Ovary (tissue), 3 donors: ENCODE results near the gene NPDC1.

ENCODE experiments used
- EP300 ChIP-seq: sonication (generic); formaldehyde crosslinking; IDR thresholded peaks from one replicate; pipeline ENCODE4 v1.6.1; 2017; ENCODE audit warnings: antibody characterized with exemption
- POLR2A ChIP-seq: fragments of 450-650 bp; IDR thresholded peaks from one replicate; pipeline ENCODE4 v1.6.1; 2017; ENCODE audit warnings: antibody characterized with exemption, mild to moderate bottlenecking, moderate library complexity
- TF ChIP-seq, protein P1 (sequence below), 3 donors: fragments of 450-650 bp in 2 of 3; fragments of 200-600 bp in 1 of 3; IDR thresholded peaks; one replicate each; pipeline versions ENCODE4 v1.5.1 to v1.8.0; 2016 to 2022; ENCODE audit warnings: antibody characterized with exemption in 3 of 3, mild to moderate bottlenecking in 1 of 3
- donor health status: DM: no; HTN: no; CAD: no.

DNA sequence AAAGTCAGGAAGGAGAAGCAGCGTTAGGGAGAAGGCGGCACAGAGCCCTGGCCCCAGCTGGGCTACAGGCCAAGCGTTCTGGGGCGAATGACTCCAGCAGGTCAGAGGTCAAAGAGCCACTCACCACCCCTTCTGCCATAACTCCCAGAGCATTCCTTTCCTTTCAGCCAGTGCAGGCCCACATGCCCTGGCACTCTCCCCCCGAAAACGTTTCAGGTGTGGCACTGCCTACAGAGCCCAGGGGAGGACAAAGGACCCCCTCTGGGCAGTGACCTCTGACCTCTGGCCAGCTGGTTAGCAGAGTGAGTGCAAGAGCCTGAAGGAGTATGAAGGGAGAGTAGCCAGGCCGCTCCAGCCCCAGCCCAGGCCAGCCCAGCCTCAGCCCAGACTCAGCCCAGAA lies 22.8 kb downstream of the NPDC1 start:
- TF ChIP-seq, protein P1, sequence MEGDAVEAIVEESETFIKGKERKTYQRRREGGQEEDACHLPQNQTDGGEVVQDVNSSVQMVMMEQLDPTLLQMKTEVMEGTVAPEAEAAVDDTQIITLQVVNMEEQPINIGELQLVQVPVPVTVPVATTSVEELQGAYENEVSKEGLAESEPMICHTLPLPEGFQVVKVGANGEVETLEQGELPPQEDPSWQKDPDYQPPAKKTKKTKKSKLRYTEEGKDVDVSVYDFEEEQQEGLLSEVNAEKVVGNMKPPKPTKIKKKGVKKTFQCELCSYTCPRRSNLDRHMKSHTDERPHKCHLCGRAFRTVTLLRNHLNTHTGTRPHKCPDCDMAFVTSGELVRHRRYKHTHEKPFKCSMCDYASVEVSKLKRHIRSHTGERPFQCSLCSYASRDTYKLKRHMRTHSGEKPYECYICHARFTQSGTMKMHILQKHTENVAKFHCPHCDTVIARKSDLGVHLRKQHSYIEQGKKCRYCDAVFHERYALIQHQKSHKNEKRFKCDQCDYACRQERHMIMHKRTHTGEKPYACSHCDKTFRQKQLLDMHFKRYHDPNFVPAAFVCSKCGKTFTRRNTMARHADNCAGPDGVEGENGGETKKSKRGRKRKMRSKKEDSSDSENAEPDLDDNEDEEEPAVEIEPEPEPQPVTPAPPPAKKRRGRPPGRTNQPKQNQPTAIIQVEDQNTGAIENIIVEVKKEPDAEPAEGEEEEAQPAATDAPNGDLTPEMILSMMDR (IDR thresholded peaks at IDR 0.05): no peak
- TF ChIP-seq EP300: no peak
- TF ChIP-seq POLR2A: no peak
